Measurements from ENCODE around the gene NDOR1. TPM values are rescaled to one million over a fixed set of nuclear protein-coding genes. Genes with fewer than 3 reads are reported as not detected.
A peak's percentile ranks its signal among the peaks of the same experiment; 100 is the strongest.

Gene NDOR1
- total RNA-seq, 1 donor from 2014 or later, result 27.0 TPM

DNA sequence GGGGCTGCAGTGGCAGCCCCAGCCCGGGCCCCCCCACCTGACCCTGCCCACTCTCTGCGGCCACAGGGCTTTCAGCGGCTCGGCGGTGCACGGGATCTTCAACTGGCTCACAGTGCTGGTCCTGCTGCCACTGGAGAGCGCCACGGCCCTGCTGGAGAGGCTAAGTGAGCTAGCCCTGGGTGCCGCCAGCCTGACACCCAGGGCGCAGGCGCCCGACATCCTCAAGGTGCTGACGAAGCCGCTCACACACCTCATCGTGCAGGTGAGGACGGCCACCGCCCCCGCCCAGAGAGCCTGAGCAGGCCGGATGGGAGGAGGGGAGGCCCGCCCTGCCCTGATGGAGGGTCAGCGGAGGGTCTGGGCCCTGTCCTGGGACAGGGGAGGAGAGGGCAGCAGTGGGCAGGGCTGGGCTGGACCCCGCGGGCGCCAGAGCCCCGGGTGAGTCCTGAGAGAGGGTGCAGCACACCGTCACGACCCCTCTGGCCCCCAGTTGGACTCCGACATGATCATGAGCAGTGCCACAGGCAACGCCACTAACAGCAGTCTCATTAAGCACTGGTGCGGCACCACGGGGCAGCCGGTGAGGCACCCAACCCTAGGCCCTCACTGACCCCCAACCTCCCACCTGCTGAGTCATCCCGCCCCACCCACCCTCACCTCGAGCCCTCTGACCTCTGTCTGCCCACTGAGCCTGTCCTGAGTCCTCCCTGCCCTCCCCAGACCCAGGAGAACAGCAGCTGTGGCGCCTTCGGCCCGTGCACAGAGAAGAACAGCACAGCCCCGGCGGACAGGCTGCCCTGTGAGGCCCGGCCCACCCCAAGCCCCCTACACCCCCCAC lies 27.9 kb downstream of the NDOR1 start:
- H3K27me3 ChIP-seq, result no peaks in the 10 kb centered on the region
- H3K27ac ChIP-seq, result no peak overlapping the region
- no peak for DNase-seq (ENCODE audit: low spot score in 2 of 2)
- no peaks in the 10 kb centered on the region for H3K9me3 ChIP-seq
- intact Hi-C loops (cut with DNase I), result no loop called here
- no peaks in the 10 kb centered on the region for H3K36me3 ChIP-seq
- peaks cover 0 to 10% of the 10 kb centered on the region in 2 donors for H3K4me1 ChIP-seq
- TF ChIP-seq, protein P1, sequence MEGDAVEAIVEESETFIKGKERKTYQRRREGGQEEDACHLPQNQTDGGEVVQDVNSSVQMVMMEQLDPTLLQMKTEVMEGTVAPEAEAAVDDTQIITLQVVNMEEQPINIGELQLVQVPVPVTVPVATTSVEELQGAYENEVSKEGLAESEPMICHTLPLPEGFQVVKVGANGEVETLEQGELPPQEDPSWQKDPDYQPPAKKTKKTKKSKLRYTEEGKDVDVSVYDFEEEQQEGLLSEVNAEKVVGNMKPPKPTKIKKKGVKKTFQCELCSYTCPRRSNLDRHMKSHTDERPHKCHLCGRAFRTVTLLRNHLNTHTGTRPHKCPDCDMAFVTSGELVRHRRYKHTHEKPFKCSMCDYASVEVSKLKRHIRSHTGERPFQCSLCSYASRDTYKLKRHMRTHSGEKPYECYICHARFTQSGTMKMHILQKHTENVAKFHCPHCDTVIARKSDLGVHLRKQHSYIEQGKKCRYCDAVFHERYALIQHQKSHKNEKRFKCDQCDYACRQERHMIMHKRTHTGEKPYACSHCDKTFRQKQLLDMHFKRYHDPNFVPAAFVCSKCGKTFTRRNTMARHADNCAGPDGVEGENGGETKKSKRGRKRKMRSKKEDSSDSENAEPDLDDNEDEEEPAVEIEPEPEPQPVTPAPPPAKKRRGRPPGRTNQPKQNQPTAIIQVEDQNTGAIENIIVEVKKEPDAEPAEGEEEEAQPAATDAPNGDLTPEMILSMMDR (IDR thresholded peaks at IDR 0.05), result no peak
- H3K4me3 ChIP-seq, result no peak overlapping the region

DNA sequence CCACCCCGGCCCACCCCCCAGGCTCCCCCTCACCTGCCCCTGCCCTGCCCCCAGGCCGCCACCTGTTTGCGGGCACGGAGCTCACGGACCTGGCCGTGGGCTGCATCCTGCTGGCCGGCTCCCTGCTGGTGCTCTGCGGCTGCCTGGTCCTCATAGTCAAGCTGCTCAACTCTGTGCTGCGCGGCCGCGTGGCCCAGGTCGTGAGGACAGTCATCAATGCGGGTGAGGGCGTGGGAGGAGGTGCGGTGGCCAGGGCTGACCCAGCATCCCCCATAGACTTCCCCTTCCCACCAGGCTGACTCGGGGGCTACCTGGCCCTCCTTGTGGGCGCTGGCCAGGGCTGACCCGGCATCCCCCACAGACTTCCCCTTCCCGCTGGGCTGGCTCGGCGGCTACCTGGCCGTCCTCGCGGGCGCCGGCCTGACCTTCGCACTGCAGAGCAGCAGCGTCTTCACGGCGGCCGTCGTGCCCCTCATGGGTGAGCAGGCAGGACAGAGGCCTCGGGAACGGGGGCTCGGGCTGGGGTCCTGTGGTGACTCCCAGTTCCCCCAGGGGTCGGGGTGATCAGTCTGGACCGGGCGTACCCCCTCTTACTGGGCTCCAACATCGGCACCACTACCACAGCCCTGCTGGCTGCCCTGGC lies 28.7 kb downstream of the NDOR1 start:
- no peaks in the 10 kb centered on the region for H3K9me3 ChIP-seq
- no peak overlapping the region for H3K27ac ChIP-seq
- H3K4me1 ChIP-seq, result peaks cover 0 to 10% of the 10 kb centered on the region in 2 donors
- TF ChIP-seq, protein P1 (IDR thresholded peaks at IDR 0.05), result no peak
- intact Hi-C loops (cut with DNase I), result no loop called here
- H3K27me3 ChIP-seq, result no peaks in the 10 kb centered on the region
- DNase-seq (ENCODE audit: low spot score in 2 of 2), result no peak
- H3K36me3 ChIP-seq, result no peaks in the 10 kb centered on the region
- H3K4me3 ChIP-seq, result no peak overlapping the region

DNA sequence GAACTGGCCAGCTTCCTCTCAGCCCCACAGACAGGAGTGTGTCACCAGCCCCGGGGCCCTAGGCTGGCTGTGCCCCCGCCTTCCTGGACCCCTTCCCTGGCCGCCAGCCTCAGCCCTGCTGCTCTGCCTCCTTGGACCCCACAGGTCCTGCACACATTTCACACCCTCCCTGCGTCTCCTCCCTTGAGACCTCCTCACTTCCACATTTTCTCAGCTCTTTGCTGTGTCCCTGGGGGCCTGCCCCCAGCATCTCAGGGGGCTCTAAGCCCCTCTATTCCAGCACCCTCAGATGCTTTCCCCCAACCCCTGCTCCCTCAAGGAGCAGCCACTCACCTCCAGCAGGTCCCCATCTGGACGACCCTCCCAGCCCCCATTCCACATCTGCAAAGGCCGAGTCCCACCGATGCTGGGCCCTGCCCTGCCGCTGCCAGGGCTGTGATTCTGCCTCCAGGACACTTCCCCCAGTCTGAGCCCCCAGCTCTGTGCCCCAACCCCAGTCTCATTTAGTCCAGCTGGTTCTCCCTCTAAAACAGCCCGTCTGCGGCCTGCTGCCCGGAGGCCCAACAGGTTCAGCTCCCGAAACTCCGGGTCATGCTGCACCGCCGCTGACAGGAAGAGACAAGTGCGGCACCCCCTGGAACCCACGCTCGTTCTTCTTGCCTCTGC lies 29.4 kb downstream of the NDOR1 start:
- TF ChIP-seq, protein P1 (IDR thresholded peaks at IDR 0.05), result no peak
- DNase-seq (ENCODE audit: low spot score in 2 of 2), result no peak
- Histone ChIP-seq H3K36me3 (no peaks in the 10 kb centered on the region), H3K27me3 (no peaks in the 10 kb centered on the region), H3K9me3 (no peaks in the 10 kb centered on the region), H3K4me1 (peaks cover 0 to 16% of the 10 kb centered on the region in 2 donors), H3K27ac (no peak overlapping the region), H3K4me3 (no peak overlapping the region)
- intact Hi-C loops (cut with DNase I), result no loop called here

DNA sequence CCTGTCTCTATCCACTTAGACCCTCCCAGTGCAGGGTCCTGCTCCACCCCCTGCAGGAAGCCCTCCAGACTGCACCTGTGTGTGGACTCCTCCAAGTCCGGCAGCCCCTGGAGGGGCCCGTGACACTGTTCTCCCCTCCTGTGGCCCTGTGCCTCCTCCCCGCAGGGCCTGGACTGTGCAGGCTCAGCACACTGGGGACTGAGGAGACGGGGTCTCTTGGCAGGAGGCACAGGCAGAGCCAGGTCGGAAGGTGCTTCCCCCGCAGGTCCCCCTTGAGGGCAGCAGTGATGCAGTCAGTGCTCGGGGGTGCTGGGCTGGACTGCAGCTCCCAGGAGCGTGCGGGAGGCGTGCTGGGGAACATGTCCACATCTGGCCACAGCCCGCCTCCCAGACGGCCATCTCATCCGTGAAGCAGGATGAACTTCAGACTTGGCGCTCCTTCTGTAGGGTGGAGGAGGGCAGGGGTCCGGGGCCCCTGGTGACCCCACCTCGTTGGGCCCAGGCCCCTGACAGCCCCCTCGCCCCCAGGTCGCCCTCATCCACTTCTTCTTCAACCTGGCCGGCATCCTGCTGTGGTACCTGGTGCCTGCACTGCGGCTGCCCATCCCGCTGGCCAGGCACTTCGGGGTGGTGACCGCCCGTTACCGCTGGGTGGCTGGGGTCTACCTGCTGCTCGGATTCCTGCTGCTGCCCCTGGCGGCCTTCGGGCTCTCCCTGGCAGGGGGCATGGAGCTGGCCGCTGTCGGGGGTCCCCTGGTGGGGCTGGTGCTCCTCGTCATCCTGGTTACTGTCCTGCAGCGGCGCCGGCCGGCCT lies 30.1 kb downstream of the NDOR1 start:
- Histone ChIP-seq H3K27ac (no peak overlapping the region), H3K4me1 (peaks cover 0 to 17% of the 10 kb centered on the region in 2 donors), H3K36me3 (no peaks in the 10 kb centered on the region), H3K4me3 (peak overlapping the region in 1 of 2 donors; percentile 32), H3K9me3 (no peaks in the 10 kb centered on the region), H3K27me3 (no peaks in the 10 kb centered on the region)
- TF ChIP-seq, protein P1 (IDR thresholded peaks at IDR 0.05), result no peak
- intact Hi-C loops (cut with DNase I), result no loop called here
- no peak for DNase-seq (ENCODE audit: low spot score in 2 of 2)

DNA sequence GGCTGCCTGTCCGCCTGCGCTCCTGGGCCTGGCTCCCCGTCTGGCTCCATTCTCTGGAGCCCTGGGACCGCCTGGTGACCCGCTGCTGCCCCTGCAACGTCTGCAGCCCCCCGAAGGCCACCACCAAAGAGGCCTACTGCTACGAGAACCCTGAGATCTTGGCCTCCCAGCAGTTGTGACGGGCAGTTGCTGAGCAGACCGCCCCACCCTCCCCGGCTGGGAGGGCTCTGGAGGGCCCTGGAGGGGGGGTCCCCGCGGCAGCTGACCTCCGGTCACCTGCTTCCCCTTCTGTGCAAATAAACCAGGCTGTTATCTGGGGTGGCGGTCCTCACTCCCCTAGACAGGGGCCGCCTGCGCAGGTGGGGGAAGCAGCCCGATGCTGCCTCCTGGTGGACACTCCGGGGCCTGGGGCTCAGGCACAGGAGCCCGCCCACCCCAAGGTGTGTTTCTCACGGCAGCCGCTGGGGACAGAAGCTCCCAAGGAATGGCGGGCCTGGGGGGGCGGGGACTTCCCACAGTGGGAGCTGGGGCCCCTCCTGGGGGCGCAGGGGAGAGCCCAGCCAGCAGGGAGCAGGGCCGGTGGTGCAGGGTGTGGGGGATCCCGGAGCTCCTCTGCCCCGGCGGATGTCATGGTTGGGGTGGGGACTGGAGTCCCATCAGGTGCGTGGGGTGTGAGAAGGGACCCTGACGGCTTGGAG lies 30.9 kb downstream of the NDOR1 start:
- Histone ChIP-seq H3K27ac (no peak overlapping the region), H3K4me1 (peaks cover 0 to 17% of the 10 kb centered on the region in 2 donors), H3K27me3 (no peaks in the 10 kb centered on the region), H3K36me3 (no peaks in the 10 kb centered on the region), H3K9me3 (no peaks in the 10 kb centered on the region), H3K4me3 (peak overlapping the region in 1 of 2 donors; percentile 32)
- TF ChIP-seq, protein P1 (IDR thresholded peaks at IDR 0.05), result peak; percentile 94 to 99 (median 99)
- DNase-seq (ENCODE audit: low spot score in 2 of 2), result peak; percentile 29 to 90
- intact Hi-C loops (cut with DNase I), result no loop called here

All from ascending aorta (tissue), 2 donors.